ACC112 (cell line): ENCODE results near the gene SRCIN1.

ENCODE experiments used
- H2AFZ ChIP-seq: fragments of 200-600 bp; sonication (generic); one replicate; pipeline ENCODE4 v1.6.0; 2017; ENCODE audit warnings: antibody characterized with exemption, low read length; ENCODE audit not compliant: unreplicated experiment
- H3K27ac ChIP-seq: fragments of 200-600 bp; sonication (generic); 2 replicates; pipeline ENCODE4 v1.5.1; 2014; ENCODE audit warnings: low read depth, mild to moderate bottlenecking, antibody characterized with exemption, low read length, moderate library complexity
- H3K27me3 ChIP-seq: fragments of 200-600 bp; sonication (generic); 2 replicates; pipeline ENCODE4 v1.6.1; 2014; ENCODE audit warnings: mild to moderate bottlenecking, antibody characterized with exemption, low read length, moderate library complexity, mixed read lengths; ENCODE audit not compliant: insufficient read depth
- H3K36me3 ChIP-seq: fragments of 200-600 bp; sonication (generic); 2 replicates; pipeline ENCODE4 v1.6.1; 2016; ENCODE audit warnings: mild to moderate bottlenecking, antibody characterized with exemption, low read length, moderate library complexity, mixed read lengths; ENCODE audit not compliant: insufficient read depth
- H3K4me1 ChIP-seq: fragments of 200-600 bp; sonication (generic); one replicate; pipeline ENCODE4 v1.6.1; 2016; ENCODE audit warnings: low read length, mixed read lengths; ENCODE audit not compliant: insufficient read depth, unreplicated experiment, control insufficient read depth
- H3K4me3 ChIP-seq: fragments of 200-600 bp; sonication (generic); 2 replicates; pipeline ENCODE4 v1.5.1; 2014; ENCODE audit warnings: mild to moderate bottlenecking, low read depth, low read length
- H3K79me2 ChIP-seq: fragments of 200-600 bp; sonication (generic); one replicate; pipeline ENCODE4 v1.6.0; 2016; ENCODE audit warnings: low read length; ENCODE audit not compliant: control insufficient read depth, unreplicated experiment, insufficient read depth

Gene SRCIN1

DNA sequence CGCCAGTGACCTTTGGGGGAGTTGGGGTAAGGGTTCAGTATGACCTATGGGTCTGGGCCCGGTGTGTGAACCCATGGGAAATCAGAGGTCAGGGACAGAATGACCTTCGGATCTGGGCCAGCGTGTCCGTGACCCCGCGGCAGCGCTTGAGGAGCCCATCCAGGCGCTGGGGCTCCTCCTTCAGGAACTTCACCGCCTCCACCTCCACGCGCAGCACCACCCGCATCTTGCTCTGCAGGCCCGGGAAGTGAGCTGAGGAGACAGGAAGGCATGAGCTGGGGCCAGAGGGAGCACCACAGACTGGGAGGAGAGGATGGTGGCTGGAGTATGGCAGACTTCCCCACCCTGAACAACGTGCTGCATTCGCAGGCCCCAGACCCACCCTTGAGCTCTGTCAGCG lies 53.4 kb downstream of the SRCIN1 start:
- H3K27ac ChIP-seq: no peak overlapping the region
- no peak overlapping the region for H3K4me3 ChIP-seq
- no peaks in the 10 kb centered on the region for H3K27me3 ChIP-seq
- H3K79me2 ChIP-seq: no peaks in the 10 kb centered on the region
- H3K36me3 ChIP-seq: no peaks in the 10 kb centered on the region
- peaks cover 13% of the 10 kb centered on the region for H3K4me1 ChIP-seq
- H2AFZ ChIP-seq: no peak overlapping the region

DNA sequence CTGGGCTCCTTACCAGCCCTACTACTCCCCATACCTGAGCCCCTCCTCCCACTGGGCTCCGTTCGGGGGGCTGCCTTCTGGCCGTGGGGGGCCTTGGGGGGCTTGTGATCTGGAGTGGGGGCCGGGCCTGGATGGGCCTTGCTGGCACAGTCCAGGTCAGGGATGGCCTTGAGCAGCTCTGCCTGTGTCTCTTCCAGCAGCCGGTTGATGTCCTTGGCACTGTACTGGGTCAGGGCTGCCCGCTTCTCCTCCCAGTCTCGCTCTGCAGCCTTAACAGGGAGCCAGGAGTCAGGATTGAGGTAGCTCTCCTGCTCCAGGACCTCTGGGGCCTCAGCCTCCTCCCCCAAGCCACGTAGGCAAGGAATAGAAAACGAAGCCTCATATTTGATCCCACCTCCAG lies 54.6 kb downstream of the SRCIN1 start:
- Histone ChIP-seq H3K4me1 (peaks cover 8% of the 10 kb centered on the region), H3K36me3 (no peaks in the 10 kb centered on the region), H2AFZ (no peak overlapping the region), H3K79me2 (no peaks in the 10 kb centered on the region), H3K4me3 (no peak overlapping the region), H3K27ac (no peak overlapping the region), H3K27me3 (no peaks in the 10 kb centered on the region)

DNA sequence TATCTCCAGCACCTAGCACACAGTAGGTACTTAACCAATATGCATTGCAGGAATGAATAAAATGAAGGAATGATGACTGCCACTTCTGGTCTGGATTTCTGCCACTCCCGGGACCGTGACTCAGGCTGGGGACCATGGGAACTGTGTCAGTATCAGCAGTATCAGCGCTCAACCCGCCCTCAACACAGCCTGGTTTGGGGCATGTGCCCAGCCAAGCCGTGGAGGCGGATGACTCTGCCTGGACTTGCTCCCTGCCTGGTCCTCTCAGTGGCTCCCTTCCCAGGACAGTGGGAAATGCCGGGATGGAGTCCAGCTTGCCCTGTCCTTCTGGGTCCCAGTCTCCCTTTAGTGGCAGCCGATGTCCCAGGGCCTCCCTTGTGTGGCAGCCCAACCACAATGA lies 55.1 kb downstream of the SRCIN1 start:
- H3K4me3 ChIP-seq: no peak overlapping the region
- no peaks in the 10 kb centered on the region for H3K79me2 ChIP-seq
- H3K27me3 ChIP-seq: no peaks in the 10 kb centered on the region
- no peaks in the 10 kb centered on the region for H3K36me3 ChIP-seq
- no peak overlapping the region for H3K27ac ChIP-seq
- peaks cover 8% of the 10 kb centered on the region for H3K4me1 ChIP-seq
- H2AFZ ChIP-seq: no peak overlapping the region

DNA sequence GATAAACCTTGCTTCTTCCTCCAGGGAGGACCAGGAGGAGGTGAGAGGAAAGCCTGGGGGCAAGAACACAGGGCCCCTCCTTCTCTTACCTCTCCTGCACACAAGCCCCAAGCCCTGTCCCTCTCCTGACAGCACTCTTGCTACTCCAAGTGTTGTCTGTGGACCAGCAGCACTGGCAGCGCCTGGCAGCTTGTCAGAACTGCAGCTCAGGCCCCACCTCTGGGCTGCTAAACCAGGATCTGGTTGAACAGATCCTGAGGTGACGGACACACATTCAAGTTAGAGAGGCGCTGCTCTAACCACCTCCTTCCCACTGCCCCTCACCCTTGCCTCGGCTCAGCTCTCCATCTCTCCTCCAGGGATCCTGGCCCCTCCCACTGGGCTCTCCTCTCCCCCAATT lies 56.5 kb downstream of the SRCIN1 start:
- Histone ChIP-seq H3K4me1 (peaks cover 8% of the 10 kb centered on the region), H3K4me3 (no peak overlapping the region), H2AFZ (no peak overlapping the region), H3K36me3 (no peaks in the 10 kb centered on the region), H3K27me3 (no peaks in the 10 kb centered on the region), H3K79me2 (no peaks in the 10 kb centered on the region), H3K27ac (no peak overlapping the region)

DNA sequence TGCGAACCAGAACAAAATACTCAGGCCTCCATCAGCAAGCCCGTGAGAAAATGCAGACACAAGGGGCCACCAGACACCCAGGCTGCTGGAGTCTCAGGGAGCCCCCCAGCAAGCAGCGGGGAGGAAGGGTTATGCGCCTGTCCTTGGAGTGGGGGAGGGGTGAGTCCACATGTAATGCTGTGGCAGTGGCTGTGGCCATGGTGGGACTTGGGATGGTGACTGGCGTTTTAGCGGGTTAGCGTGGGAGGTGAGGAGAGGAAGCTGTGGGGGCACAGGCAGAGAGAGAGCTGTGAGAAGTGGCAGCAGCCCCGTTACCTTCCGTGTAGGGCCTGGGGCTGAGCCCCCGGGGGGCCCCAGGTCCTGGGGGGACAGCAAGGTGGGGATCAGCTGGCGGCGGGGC lies 58.3 kb downstream of the SRCIN1 start:
- Histone ChIP-seq H3K27me3 (no peaks in the 10 kb centered on the region), H2AFZ (no peak overlapping the region), H3K4me3 (no peak overlapping the region)

DNA sequence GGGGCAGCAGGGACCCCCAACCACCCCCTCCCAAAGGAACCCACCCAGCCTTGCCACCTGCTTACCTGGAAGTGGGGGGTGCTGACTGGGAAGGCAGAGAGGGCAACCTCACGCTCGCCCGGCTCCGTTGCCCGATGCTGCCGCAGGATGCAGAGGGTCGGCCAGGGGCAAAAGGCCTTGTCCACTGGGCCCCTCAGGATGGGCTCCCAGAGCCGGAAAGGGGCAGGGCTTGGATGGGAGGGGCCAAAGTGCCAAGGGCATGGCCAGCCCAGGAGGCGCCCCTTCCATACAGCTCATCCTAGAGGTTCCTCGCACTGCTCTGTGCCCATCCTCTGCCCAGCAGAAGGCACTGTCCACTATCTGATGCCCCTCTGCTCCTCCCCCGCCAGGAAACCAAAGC lies 59.4 kb downstream of the SRCIN1 start:
- Histone ChIP-seq H3K4me1 (peaks cover 8% of the 10 kb centered on the region), H3K79me2 (no peaks in the 10 kb centered on the region), H3K4me3 (no peak overlapping the region), H3K36me3 (no peaks in the 10 kb centered on the region), H3K27me3 (no peaks in the 10 kb centered on the region), H3K27ac (no peak overlapping the region), H2AFZ (no peak overlapping the region)

More for the DNA sequence above, 58.3 kb downstream of the SRCIN1 start:
- H3K4me1 ChIP-seq: peaks cover 8% of the 10 kb centered on the region
- no peaks in the 10 kb centered on the region for H3K36me3 ChIP-seq
- H3K79me2 ChIP-seq: no peaks in the 10 kb centered on the region
- H3K27ac ChIP-seq: no peak overlapping the region

DNA sequence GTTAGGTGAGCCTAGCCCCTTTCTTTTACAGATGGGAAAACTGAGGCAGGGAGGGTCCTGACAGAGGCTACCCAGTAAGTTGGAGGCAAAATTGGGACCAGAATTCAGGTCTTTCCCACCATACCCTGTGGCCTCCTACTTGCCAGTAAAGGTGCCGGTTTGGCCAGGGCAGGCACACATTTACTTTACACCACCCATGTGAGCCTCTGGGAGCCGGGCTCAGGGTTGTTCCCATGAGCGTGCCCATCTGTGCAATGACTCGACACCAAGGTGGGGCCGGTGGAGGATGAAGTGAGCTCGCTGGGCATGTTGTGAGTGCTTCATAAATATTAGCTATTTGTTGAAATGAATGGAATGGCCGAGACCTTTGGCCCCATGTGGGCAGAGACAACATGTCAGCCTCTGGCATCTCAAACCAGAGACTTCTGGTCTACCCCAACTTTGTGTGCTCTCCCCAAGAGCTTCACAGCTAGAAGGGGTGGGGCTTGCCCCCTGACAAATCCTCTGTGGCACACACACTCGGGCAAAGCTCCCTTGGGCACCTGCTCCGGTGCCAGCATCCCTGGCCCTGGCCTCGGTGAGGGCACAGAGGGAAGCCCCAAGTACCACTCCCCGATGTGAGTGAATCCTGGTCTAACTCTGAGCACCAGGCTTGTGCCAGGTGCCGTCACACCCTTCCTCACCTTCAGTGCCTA lies 60.1 kb downstream of the SRCIN1 start:
- Histone ChIP-seq H2AFZ (no peak overlapping the region), H3K4me3 (no peak overlapping the region), H3K27me3 (no peaks in the 10 kb centered on the region), H3K36me3 (no peaks in the 10 kb centered on the region), H3K27ac (no peak overlapping the region), H3K4me1 (peaks cover 3% of the 10 kb centered on the region), H3K79me2 (no peaks in the 10 kb centered on the region)

DNA sequence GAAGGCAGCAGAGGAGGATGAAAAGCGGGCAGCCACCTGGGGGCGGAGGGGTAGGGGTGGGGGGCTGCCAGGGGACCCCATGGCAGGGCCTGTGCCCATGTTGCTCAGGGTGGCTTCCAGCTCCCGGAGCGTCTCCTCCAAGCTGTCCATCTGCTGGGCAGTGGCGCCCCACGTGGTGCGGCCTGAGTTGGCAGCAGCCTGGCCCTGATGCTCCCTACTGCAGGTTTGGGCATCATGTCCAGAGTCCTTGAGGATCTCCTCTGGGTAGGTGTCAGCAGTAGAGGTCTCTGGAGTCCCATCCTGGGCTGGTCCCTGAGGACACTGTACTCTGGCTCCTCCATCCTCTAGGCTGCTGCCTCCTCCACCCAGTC lies 60.9 kb downstream of the SRCIN1 start:
- H3K27me3 ChIP-seq: no peaks in the 10 kb centered on the region
- no peak overlapping the region for H3K4me3 ChIP-seq

DNA sequence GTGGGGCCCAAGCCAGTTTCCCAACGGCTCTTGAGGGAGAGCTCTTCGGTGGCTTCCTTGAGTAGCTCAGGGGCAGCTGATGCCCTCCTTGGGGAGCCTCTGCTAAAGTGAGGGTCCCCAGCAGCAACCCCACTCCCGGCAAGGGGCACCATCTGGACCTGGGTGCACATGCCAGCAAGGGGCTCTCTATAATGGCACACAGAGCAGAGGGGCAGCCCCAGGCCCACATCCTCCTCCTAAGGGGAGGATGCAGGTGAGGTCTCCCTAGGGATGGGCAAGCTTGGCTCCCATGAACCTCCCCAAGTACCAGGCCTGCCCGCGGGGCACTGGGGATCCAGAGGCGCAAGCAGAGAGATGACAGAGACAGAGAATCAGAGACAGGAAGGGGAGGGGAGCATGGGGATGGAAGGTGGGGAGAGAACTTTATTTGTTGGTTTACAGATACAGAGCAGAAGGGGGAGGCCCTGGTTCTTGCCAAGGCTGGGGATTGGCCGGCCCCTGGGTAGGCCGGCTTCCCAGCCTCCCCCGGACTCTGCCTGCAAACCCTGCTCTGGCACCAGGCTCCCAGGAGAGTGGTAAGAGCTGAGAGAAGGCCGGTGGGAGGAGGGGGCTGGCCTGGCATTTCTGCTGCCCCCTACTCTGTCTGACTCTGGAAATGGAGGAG lies 61.4 kb downstream of the SRCIN1 start:
- H3K27me3 ChIP-seq: no peaks in the 10 kb centered on the region
- H3K27ac ChIP-seq: no peak overlapping the region
- no peaks in the 10 kb centered on the region for H3K36me3 ChIP-seq
- H3K4me1 ChIP-seq: no peaks in the 10 kb centered on the region
- no peak overlapping the region for H2AFZ ChIP-seq
- H3K4me3 ChIP-seq: no peak overlapping the region
- H3K79me2 ChIP-seq: no peaks in the 10 kb centered on the region

More for the DNA sequence above, 60.9 kb downstream of the SRCIN1 start:
- Histone ChIP-seq H2AFZ (no peak overlapping the region), H3K36me3 (no peaks in the 10 kb centered on the region), H3K4me1 (no peaks in the 10 kb centered on the region), H3K79me2 (no peaks in the 10 kb centered on the region), H3K27ac (no peak overlapping the region)

DNA sequence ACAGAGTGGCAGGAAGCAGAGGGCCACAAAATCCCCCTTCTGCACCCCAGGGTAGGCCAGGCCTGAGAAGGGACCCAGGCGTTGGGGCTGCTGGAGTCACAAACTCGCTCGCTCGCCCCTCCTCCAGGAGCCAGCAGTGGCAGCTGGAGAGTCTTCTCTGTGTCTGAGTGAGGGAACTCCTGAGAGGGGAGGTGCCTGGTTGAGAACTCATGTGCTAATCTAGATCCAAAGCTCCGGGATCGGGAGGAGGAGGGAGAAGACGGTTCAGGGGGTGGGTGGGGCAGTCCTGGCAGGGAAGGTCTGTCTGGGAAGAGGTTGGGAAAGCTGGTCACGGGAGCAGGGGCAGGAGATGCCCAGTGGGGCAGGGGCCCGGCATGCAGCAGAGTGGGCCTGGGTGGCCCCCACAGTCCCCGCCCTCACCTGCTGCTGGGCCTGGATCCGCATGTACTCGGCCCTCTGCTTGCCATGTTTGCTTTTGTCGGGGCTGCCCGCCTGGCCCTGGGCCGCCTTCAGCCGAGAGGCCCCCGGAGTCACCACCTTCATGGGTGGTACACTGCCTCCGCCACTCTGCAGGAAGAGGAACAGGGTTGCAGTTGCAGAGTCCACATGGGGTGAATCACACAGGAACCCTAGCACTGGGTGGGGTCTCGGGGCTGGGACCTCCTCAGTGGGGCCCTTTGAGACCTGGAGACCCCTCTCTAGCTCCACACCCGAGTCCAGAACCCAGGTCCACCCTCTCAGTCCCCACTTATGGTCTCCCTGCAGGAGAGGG lies 62.2 kb downstream of the SRCIN1 start:
- Histone ChIP-seq H3K79me2 (no peaks in the 10 kb centered on the region), H3K4me1 (no peaks in the 10 kb centered on the region), H2AFZ (no peak overlapping the region), H3K27me3 (no peaks in the 10 kb centered on the region), H3K36me3 (no peaks in the 10 kb centered on the region), H3K4me3 (no peak overlapping the region), H3K27ac (no peak overlapping the region)

DNA sequence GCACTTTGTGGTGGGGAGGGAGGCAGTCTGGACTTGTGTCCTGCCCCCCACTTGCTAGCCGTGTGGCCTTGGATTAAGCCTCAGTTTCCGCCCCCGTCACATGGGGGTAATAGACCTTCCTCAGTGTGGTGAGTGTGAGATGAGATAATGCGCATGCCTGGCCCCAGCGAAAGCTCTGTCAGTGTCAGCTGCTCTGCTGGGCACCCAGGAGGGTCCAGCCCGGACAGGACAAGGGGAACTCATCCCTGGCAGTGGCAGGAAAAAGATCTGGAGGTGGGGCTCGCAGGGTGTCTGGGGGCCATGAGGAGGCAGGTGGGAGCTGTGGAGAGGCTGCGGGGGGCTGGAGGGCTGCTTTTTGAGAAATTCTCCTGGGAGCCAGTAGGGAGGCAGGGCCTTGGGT lies 63.5 kb downstream of the SRCIN1 start:
- Histone ChIP-seq H2AFZ (no peak overlapping the region), H3K27me3 (no peaks in the 10 kb centered on the region), H3K79me2 (no peaks in the 10 kb centered on the region), H3K36me3 (no peaks in the 10 kb centered on the region), H3K4me3 (no peak overlapping the region), H3K27ac (no peak overlapping the region), H3K4me1 (no peaks in the 10 kb centered on the region)
